ENCODE measurements around the gene DOK7. TPM values are rescaled to one million over a fixed set of nuclear protein-coding genes. Genes with fewer than 3 reads are reported as not detected.

Gene DOK7
- polyA plus RNA-seq, 1 donor (not counting 4 experiments of a cell fraction or from before 2014, with no cell fraction given), result 0.13 TPM

DNA sequence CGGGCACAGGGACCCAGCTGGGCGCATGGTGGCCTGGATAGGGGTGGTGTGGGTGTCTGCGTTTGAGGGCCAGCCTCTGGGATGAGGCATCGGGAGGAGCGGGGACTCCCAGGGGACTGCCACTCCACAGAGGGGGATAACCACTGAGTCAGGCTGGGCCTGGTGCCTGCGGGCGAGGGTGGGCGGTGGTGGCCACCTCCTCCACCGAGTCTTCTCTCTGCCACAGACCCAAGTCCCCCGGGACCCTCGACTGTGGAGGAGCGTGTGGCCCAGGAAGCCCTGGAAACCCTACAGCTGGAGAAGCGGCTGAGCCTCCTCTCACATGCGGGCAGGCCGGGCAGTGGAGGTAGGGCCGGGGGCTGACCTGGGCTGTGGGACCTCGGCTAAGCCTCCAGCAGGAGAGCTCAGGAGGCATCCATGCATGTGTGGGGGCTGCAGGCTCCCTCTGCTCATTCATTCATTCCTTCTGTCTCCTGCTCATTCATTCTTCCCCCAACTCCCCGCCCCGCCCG is 26.4 kb downstream of the DOK7 start:
- FAIRE-seq, result no peak
- peaks cover 13% of the 10 kb centered on the region for H3K4me1 ChIP-seq (ENCODE audit: control insufficient read depth, extremely low read depth, insufficient read depth, low read length)
- no peaks in the 10 kb centered on the region for H3K79me2 ChIP-seq (ENCODE audit: control insufficient read depth, insufficient read depth, low read length)
- TF ChIP-seq EZH2 (IDR thresholded peaks at IDR 0.05; ENCODE audit: low read length), result no peak
- TF ChIP-seq, protein P1, sequence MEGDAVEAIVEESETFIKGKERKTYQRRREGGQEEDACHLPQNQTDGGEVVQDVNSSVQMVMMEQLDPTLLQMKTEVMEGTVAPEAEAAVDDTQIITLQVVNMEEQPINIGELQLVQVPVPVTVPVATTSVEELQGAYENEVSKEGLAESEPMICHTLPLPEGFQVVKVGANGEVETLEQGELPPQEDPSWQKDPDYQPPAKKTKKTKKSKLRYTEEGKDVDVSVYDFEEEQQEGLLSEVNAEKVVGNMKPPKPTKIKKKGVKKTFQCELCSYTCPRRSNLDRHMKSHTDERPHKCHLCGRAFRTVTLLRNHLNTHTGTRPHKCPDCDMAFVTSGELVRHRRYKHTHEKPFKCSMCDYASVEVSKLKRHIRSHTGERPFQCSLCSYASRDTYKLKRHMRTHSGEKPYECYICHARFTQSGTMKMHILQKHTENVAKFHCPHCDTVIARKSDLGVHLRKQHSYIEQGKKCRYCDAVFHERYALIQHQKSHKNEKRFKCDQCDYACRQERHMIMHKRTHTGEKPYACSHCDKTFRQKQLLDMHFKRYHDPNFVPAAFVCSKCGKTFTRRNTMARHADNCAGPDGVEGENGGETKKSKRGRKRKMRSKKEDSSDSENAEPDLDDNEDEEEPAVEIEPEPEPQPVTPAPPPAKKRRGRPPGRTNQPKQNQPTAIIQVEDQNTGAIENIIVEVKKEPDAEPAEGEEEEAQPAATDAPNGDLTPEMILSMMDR (optimal IDR thresholded peaks at IDR 0.05 in 1 of 3, IDR thresholded peaks at IDR 0.05 in 1 of 3, conservative IDR thresholded peaks at IDR 0.05 in 1 of 3; ENCODE audit: extremely low read depth in 1 of 3, insufficient read depth in 2 of 3, low read length in 3 of 3), result no peak
- no peak overlapping the region for H3K4me2 ChIP-seq (ENCODE audit: control insufficient read depth, extremely low read depth, insufficient read depth, low read depth, low read length)
- no peak overlapping the region for H3K27ac ChIP-seq (ENCODE audit: control insufficient read depth, insufficient read depth, low read length)
- H3K27me3 ChIP-seq (ENCODE audit: control insufficient read depth, extremely low read depth, insufficient read depth, low read length), result peaks cover 31% of the 10 kb centered on the region
- H4K20me1 ChIP-seq (ENCODE audit: control insufficient read depth, extremely low read depth, insufficient read depth, low read length), result peaks cover 3% of the 10 kb centered on the region
- dilution Hi-C loops (cut with MboI; ENCODE audit: extremely low pct_ligation_motif_present, low sequenced_read_pairs), result no loop called here
- H3K36me3 ChIP-seq (ENCODE audit: control insufficient read depth in 2 of 2, extremely low read depth in 1 of 2, insufficient read depth in 2 of 2, low read length in 2 of 2), result no peaks in the 10 kb centered on the region
- no peak overlapping the region for H2AFZ ChIP-seq (ENCODE audit: control insufficient read depth, low read length)
- no peak overlapping the region for H3K9ac ChIP-seq (ENCODE audit: control insufficient read depth, extremely low read depth, insufficient read depth, low read length)
- H3K9me3 ChIP-seq (ENCODE audit: control insufficient read depth, low read depth, low read length), result no peaks in the 10 kb centered on the region
- no peaks in the 10 kb centered on the region for H3K9me1 ChIP-seq (ENCODE audit: control insufficient read depth, extremely low read depth, insufficient read depth, low read length)
- H3K4me3 ChIP-seq (ENCODE audit: control insufficient read depth in 2 of 3, extremely low read depth in 1 of 3, insufficient read depth in 2 of 3, low read depth in 1 of 3, low read length in 3 of 3), result no peak overlapping the region
- DNase-seq (ENCODE audit: low read depth, low spot score), result no peak

DNA sequence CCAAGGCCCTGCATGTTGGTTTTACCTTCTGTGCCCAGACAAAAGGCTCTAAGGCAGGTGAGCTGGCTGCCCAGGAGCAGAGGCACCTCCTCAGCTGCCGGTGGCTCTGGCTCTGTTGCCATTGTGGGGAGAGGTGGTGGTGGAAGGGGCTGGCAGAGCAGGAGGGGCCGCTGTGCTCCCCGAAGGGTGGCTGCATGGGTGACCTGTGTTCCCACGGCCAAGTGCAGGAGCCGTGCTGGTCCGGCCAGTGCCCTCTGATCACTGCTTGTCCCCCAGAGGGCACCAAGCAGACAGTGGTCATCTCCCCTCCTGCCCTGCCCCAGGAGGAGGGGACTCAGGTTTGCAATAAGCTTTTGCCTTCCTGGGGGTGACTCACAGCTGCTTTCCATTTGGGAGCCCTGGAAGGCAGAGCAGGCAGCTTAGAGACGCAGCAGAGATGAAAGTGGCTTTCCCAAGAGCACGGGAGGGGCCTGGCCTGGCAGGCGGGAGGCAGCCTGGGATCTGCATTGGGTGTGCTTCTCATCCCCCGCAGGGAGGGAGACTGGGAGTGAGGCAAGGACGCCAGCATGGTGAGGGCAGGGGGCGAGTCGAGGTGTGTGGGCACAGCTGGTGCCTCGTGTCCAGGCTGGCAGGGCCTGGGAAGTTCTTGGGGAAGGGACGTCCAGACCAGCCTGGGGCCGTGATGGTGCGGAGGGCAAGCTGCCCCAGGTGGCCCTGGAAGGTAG is 28.7 kb downstream of the DOK7 start:
- H3K27ac ChIP-seq (ENCODE audit: control insufficient read depth, insufficient read depth, low read length), result no peak overlapping the region
- dilution Hi-C loops (cut with MboI; ENCODE audit: extremely low pct_ligation_motif_present, low sequenced_read_pairs), result no loop called here
- H3K27me3 ChIP-seq (ENCODE audit: control insufficient read depth, extremely low read depth, insufficient read depth, low read length), result peaks cover 44% of the 10 kb centered on the region
- no peak overlapping the region for H3K4me2 ChIP-seq (ENCODE audit: control insufficient read depth, extremely low read depth, insufficient read depth, low read depth, low read length)
- H3K79me2 ChIP-seq (ENCODE audit: control insufficient read depth, insufficient read depth, low read length), result no peaks in the 10 kb centered on the region
- no peak overlapping the region for H3K9ac ChIP-seq (ENCODE audit: control insufficient read depth, extremely low read depth, insufficient read depth, low read length)
- FAIRE-seq (no peak), DNase-seq (ENCODE audit: low read depth, low spot score) (no peak)
- no peak overlapping the region for H3K4me3 ChIP-seq (ENCODE audit: control insufficient read depth in 2 of 3, extremely low read depth in 1 of 3, insufficient read depth in 2 of 3, low read depth in 1 of 3, low read length in 3 of 3)
- no peaks in the 10 kb centered on the region for H3K36me3 ChIP-seq (ENCODE audit: control insufficient read depth in 2 of 2, extremely low read depth in 1 of 2, insufficient read depth in 2 of 2, low read length in 2 of 2)
- no peak for TF ChIP-seq EZH2 (IDR thresholded peaks at IDR 0.05; ENCODE audit: low read length)
- TF ChIP-seq, protein P1 (optimal IDR thresholded peaks at IDR 0.05 in 1 of 3, IDR thresholded peaks at IDR 0.05 in 1 of 3, conservative IDR thresholded peaks at IDR 0.05 in 1 of 3; ENCODE audit: extremely low read depth in 1 of 3, insufficient read depth in 2 of 3, low read length in 3 of 3), result no peak
- no peak overlapping the region for H2AFZ ChIP-seq (ENCODE audit: control insufficient read depth, low read length)
- H3K9me1 ChIP-seq (ENCODE audit: control insufficient read depth, extremely low read depth, insufficient read depth, low read length), result no peaks in the 10 kb centered on the region
- no peaks in the 10 kb centered on the region for H3K4me1 ChIP-seq (ENCODE audit: control insufficient read depth, extremely low read depth, insufficient read depth, low read length)
- peaks cover 7% of the 10 kb centered on the region for H4K20me1 ChIP-seq (ENCODE audit: control insufficient read depth, extremely low read depth, insufficient read depth, low read length)
- H3K9me3 ChIP-seq (ENCODE audit: control insufficient read depth, low read depth, low read length), result no peaks in the 10 kb centered on the region
